Measurements from ENCODE around the gene LRRC25.
A peak's percentile ranks its signal among the peaks of the same experiment; 100 is the strongest.

The LRRC25 gene

GRCh38 chr19:18392926-18393325 lies 4.5 kb downstream of the LRRC25 start:
- H3K27me3 ChIP-seq (ENCODE audit: low read depth, low read length): peaks cover 4% of the 10 kb centered on the region; the same call in 1 of the 2 replicates
- peaks cover 23% of the 10 kb centered on the region for H3K4me1 ChIP-seq (ENCODE audit: low read length)
- H3K4me3 ChIP-seq (ENCODE audit: low read length): no peak overlapping the region
- no peaks in the 10 kb centered on the region for H3K79me2 ChIP-seq (ENCODE audit: low read length)
- TF ChIP-seq, protein P1, sequence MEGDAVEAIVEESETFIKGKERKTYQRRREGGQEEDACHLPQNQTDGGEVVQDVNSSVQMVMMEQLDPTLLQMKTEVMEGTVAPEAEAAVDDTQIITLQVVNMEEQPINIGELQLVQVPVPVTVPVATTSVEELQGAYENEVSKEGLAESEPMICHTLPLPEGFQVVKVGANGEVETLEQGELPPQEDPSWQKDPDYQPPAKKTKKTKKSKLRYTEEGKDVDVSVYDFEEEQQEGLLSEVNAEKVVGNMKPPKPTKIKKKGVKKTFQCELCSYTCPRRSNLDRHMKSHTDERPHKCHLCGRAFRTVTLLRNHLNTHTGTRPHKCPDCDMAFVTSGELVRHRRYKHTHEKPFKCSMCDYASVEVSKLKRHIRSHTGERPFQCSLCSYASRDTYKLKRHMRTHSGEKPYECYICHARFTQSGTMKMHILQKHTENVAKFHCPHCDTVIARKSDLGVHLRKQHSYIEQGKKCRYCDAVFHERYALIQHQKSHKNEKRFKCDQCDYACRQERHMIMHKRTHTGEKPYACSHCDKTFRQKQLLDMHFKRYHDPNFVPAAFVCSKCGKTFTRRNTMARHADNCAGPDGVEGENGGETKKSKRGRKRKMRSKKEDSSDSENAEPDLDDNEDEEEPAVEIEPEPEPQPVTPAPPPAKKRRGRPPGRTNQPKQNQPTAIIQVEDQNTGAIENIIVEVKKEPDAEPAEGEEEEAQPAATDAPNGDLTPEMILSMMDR (IDR thresholded peaks at IDR 0.05; ENCODE audit: low read depth, low read length): no peak
- TF ChIP-seq EZH2phosphoT487 (IDR thresholded peaks at IDR 0.05; ENCODE audit: low read depth): no peak
- H3K9me3 ChIP-seq (ENCODE audit: insufficient read depth, low read length): no peaks in the 10 kb centered on the region
- H3K36me3 ChIP-seq (replicated peaks; ENCODE audit: low read depth, low read length): peaks cover 4% of the 10 kb centered on the region
- H4K20me1 ChIP-seq (ENCODE audit: insufficient read depth, low read length): no peaks in the 10 kb centered on the region
- H3K4me2 ChIP-seq (ENCODE audit: low read length): peak overlapping the region; percentile 25
- H2AFZ ChIP-seq (ENCODE audit: low read depth, low read length): no peak overlapping the region
- no peak overlapping the region for H3K9ac ChIP-seq (ENCODE audit: low read length)
- no peak overlapping the region for H3K27ac ChIP-seq (ENCODE audit: low read length)

DNA sequence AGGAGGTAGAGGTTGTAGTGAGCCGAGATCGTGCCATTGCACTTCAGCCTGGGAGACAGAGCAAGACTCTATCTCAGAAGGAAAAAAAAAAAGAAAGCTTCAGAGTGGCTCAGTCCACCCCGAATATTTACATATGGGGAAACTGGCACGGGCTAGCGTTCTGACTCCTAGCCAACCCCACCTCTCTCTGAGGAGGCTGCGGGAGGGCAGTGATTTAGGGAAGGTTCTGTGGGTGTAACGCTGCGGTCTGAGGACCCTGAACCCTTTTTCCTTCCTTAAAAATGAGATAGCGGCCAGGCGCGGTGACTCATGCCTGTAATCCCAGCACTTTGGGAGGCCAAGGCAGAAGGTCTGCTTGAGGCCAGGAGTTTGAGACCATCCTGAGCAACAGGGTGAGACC lies 5.0 kb downstream of the LRRC25 start:
- Histone ChIP-seq H3K4me1 (ENCODE audit: low read length) (peaks cover 19% of the 10 kb centered on the region), H4K20me1 (ENCODE audit: insufficient read depth, low read length) (no peaks in the 10 kb centered on the region), H3K27me3 (ENCODE audit: low read depth, low read length) (peaks cover 5% of the 10 kb centered on the region; the same call in 1 of the 2 replicates)

GRCh38 chr19:18391509-18392075 lies 5.8 kb downstream of the LRRC25 start:
- H3K4me3 ChIP-seq (ENCODE audit: low read length): no peak overlapping the region
- TF ChIP-seq, protein P1 (IDR thresholded peaks at IDR 0.05; ENCODE audit: low read depth, low read length): no peak
- no peak for TF ChIP-seq EZH2phosphoT487 (IDR thresholded peaks at IDR 0.05; ENCODE audit: low read depth)
- no peaks in the 10 kb centered on the region for H4K20me1 ChIP-seq (ENCODE audit: insufficient read depth, low read length)
- no peaks in the 10 kb centered on the region for H3K9me3 ChIP-seq (ENCODE audit: insufficient read depth, low read length)
- H3K27ac ChIP-seq (ENCODE audit: low read length): no peak overlapping the region
- H3K4me2 ChIP-seq (ENCODE audit: low read length): no peak overlapping the region
- H3K79me2 ChIP-seq (ENCODE audit: low read length): no peaks in the 10 kb centered on the region
- no peak overlapping the region for H2AFZ ChIP-seq (ENCODE audit: low read depth, low read length)
- no peak overlapping the region for H3K9ac ChIP-seq (ENCODE audit: low read length)
- H3K36me3 ChIP-seq (replicated peaks; ENCODE audit: low read depth, low read length): peaks cover 4% of the 10 kb centered on the region
- H3K4me1 ChIP-seq (ENCODE audit: low read length): peaks cover 11% of the 10 kb centered on the region
- peaks cover 13% of the 10 kb centered on the region for H3K27me3 ChIP-seq (ENCODE audit: low read depth, low read length)

More for the DNA sequence above, 5.0 kb downstream of the LRRC25 start:
- Histone ChIP-seq H3K9me3 (ENCODE audit: insufficient read depth, low read length) (no peaks in the 10 kb centered on the region), H3K4me3 (ENCODE audit: low read length) (no peak overlapping the region), H3K4me2 (ENCODE audit: low read length) (peak overlapping the region; percentile 25), H3K79me2 (ENCODE audit: low read length) (no peaks in the 10 kb centered on the region), H3K36me3 (replicated peaks; ENCODE audit: low read depth, low read length) (peaks cover 4% of the 10 kb centered on the region), H2AFZ (ENCODE audit: low read depth, low read length) (no peak overlapping the region), H3K9ac (ENCODE audit: low read length) (no peak overlapping the region), H3K27ac (ENCODE audit: low read length) (no peak overlapping the region)
- TF ChIP-seq, protein P1 (IDR thresholded peaks at IDR 0.05; ENCODE audit: low read depth, low read length): no peak
- TF ChIP-seq EZH2phosphoT487 (IDR thresholded peaks at IDR 0.05; ENCODE audit: low read depth): no peak

- Histone ChIP-seq H3K4me2 (ENCODE audit: low read length) (no peak overlapping the region), H3K9me3 (ENCODE audit: insufficient read depth, low read length) (no peaks in the 10 kb centered on the region), H3K79me2 (ENCODE audit: low read length) (no peaks in the 10 kb centered on the region), H3K4me1 (ENCODE audit: low read length) (peaks cover 15% of the 10 kb centered on the region), H3K36me3 (replicated peaks; ENCODE audit: low read depth, low read length) (peaks cover 4% of the 10 kb centered on the region), H3K27me3 (ENCODE audit: low read depth, low read length) (peaks cover 22% of the 10 kb centered on the region), H3K4me3 (ENCODE audit: low read length) (no peak overlapping the region), H3K9ac (ENCODE audit: low read length) (no peak overlapping the region), H4K20me1 (ENCODE audit: insufficient read depth, low read length) (no peaks in the 10 kb centered on the region), H2AFZ (ENCODE audit: low read depth, low read length) (no peak overlapping the region), H3K27ac (ENCODE audit: low read length) (no peak overlapping the region)
- TF ChIP-seq EZH2phosphoT487 (IDR thresholded peaks at IDR 0.05; ENCODE audit: low read depth): no peak
- TF ChIP-seq, protein P1 (IDR thresholded peaks at IDR 0.05; ENCODE audit: low read depth, low read length): no peak
Observed at GRCh38 chr19:18390065-18390907, 7.1 kb downstream of the LRRC25 start.

All from OCI-LY3 (cell line).